Endothelial cell of umbilical vein (primary cell): ENCODE data around the gene DMAP1. TPM values are rescaled to one million over a fixed set of nuclear protein-coding genes. Genes with fewer than 3 reads are reported as not detected.

Experiments
- BruUV-seq: library from RNA; stranded (reverse); fragments of 400-500 nt; replicated peaks from 2 replicates; lab custom pipeline; 2021; lab: Mats Ljungman, UMichigan
- CTCF ChIA-PET: fragments of 300-600, 350-600 bp; sonication (Branson Sonifier 250); formaldehyde crosslinking; loops from one replicate; lab custom pipeline; 2021; ENCODE audit warnings: antibody characterized with exemption, inconsistent platforms; lab: Charles Lee
- POLR2A ChIA-PET: fragments of 300-600, 350-600 bp; sonication (Branson Sonifier 250); formaldehyde crosslinking; loops from one replicate; lab custom pipeline; 2021; ENCODE audit warnings: antibody characterized with exemption, inconsistent platforms; lab: Charles Lee
- DNase-seq: peaks from one replicate; pipeline ENCODE4 v3.0.0-alpha.2; 2011; ENCODE audit warnings: low read depth, low spot score
- FAIRE-seq: peaks from 2 replicates; lab custom pipeline; 2011; peaks lifted over from hg19 to GRCh38; lab: Jason Lieb, UNC
- H2AFZ ChIP-seq: 2 replicates; pipeline ENCODE4 v1.6.0; 2012; ENCODE audit warnings: low read depth, low read length, control low read depth, inconsistent platforms
- H3K27ac ChIP-seq: 2 replicates; pipeline ENCODE4 v1.5.1; 2011; ENCODE audit warnings: low read depth, mild to moderate bottlenecking, control low read depth, low read length, moderate library complexity; ENCODE audit not compliant: insufficient read depth
- H3K27me3 ChIP-seq, 2 experiments: 2 replicates each; pipeline versions ENCODE4 v1.6.0 to v1.6.1; 2011; ENCODE audit warnings: low read length in 2 of 2, mixed read lengths in 1 of 2; ENCODE audit not compliant: control insufficient read depth in 2 of 2, insufficient read depth in 2 of 2
- H3K36me3 ChIP-seq, 2 experiments: 2 replicates in 1 of 2; 3 replicates in 1 of 2; pipeline ENCODE4 v1.5.1; 2011; ENCODE audit warnings: low read length in 2 of 2, mild to moderate bottlenecking in 1 of 2, moderate library complexity in 1 of 2; ENCODE audit not compliant: control insufficient read depth in 2 of 2, insufficient read depth in 2 of 2; ENCODE audit errors: extremely low read depth in 1 of 2
- H3K4me1 ChIP-seq: 3 replicates; pipeline ENCODE4 v1.5.1; 2011; ENCODE audit warnings: mild to moderate bottlenecking, low read length; ENCODE audit not compliant: control insufficient read depth, insufficient read depth; ENCODE audit errors: extremely low read depth
- H3K4me2 ChIP-seq: 2 replicates; pipeline ENCODE4 v1.6.1; 2011; ENCODE audit warnings: low read length, control low read depth, mixed read lengths; ENCODE audit not compliant: insufficient read depth
- H3K4me3 ChIP-seq, 3 experiments: fragments of 200-600 bp in 1 of 3; sonication (generic), shearing (Covaris generic) in 1 of 3; replicated peaks in 1 of 3; 2 replicates each; pipeline ENCODE4 v1.5.1; 2011 to 2016; ENCODE audit warnings: control low read depth in 3 of 3, low read length in 3 of 3, mild to moderate bottlenecking in 2 of 3, inconsistent platforms in 1 of 3, low read depth in 1 of 3, moderate library complexity in 1 of 3; ENCODE audit not compliant: insufficient read depth in 1 of 3
- H3K79me2 ChIP-seq: 2 replicates; pipeline ENCODE4 v1.6.0; 2012; ENCODE audit warnings: low read length, inconsistent platforms; ENCODE audit not compliant: control insufficient read depth, insufficient read depth
- H3K9ac ChIP-seq: replicated peaks from 2 replicates; pipeline ENCODE3; 2011; ENCODE audit warnings: low read length, control low read depth; ENCODE audit not compliant: insufficient read depth; ENCODE audit errors: extremely low read depth
- H3K9me1 ChIP-seq: replicated peaks from 3 replicates; pipeline ENCODE4 v1.6.0; 2011; ENCODE audit warnings: mild to moderate bottlenecking, low read length; ENCODE audit not compliant: control insufficient read depth, insufficient read depth; ENCODE audit errors: extremely low read depth
- H3K9me3 ChIP-seq: replicated peaks from 2 replicates; pipeline ENCODE4 v1.5.1; 2012; ENCODE audit warnings: low read length, inconsistent platforms; ENCODE audit not compliant: control insufficient read depth, insufficient read depth
- H4K20me1 ChIP-seq: replicated peaks from 2 replicates; pipeline ENCODE3; 2011; ENCODE audit warnings: mild to moderate bottlenecking, low read length; ENCODE audit not compliant: control insufficient read depth, insufficient read depth; ENCODE audit errors: extremely low read depth
- CTCF ChIP-seq, 2 donors: IDR thresholded peaks; 1 replicate in 1 of 2; 2 replicates in 1 of 2; pipeline ENCODE4 v1.5.1; 2011; ENCODE audit warnings: low read length in 2 of 2, mild to moderate bottlenecking in 2 of 2, moderate library complexity in 2 of 2, control low read depth in 1 of 2, inconsistent platforms in 1 of 2, low read depth in 1 of 2; ENCODE audit not compliant: insufficient read depth in 1 of 2; ENCODE audit errors: extremely low read depth in 1 of 2
- EZH2 ChIP-seq: IDR thresholded peaks from 2 replicates; pipeline ENCODE4 v1.6.1; 2012; ENCODE audit warnings: borderline replicate concordance, low read depth, mild to moderate bottlenecking, moderate library complexity, low read length, inconsistent platforms; ENCODE audit not compliant: severe bottlenecking
- FOS ChIP-seq: IDR thresholded peaks from 2 replicates; pipeline ENCODE4 v1.6.1; 2011; ENCODE audit warnings: mild to moderate bottlenecking, low read length, moderate library complexity, borderline replicate concordance; ENCODE audit not compliant: insufficient read depth
- GATA2 ChIP-seq: IDR thresholded peaks from 2 replicates; pipeline ENCODE4 v1.7.0; 2011; ENCODE audit warnings: low read depth, mild to moderate bottlenecking, moderate library complexity, mixed read lengths, low read length; ENCODE audit not compliant: insufficient read length, insufficient read depth
- JUN ChIP-seq: IDR thresholded peaks from 2 replicates; pipeline ENCODE4 v1.6.1; 2011; ENCODE audit warnings: borderline replicate concordance, low read depth; ENCODE audit not compliant: insufficient read length, insufficient read depth
- MAX ChIP-seq: IDR thresholded peaks from 2 replicates; pipeline ENCODE4 v1.6.1; 2011; ENCODE audit not compliant: insufficient read depth, insufficient read length
- MYC ChIP-seq: IDR thresholded peaks from one replicate; pipeline ENCODE4 v1.6.1; 2011; ENCODE audit warnings: mild to moderate bottlenecking, low read depth, low read length
- POLR2A ChIP-seq: IDR thresholded peaks from 2 replicates; pipeline ENCODE4 v1.6.1; 2012; ENCODE audit warnings: low read depth, mild to moderate bottlenecking, control low read depth, low read length
- POLR2AphosphoS5 ChIP-seq: IDR thresholded peaks from 2 replicates; pipeline ENCODE4 v1.6.1; 2012; ENCODE audit warnings: low read depth, mild to moderate bottlenecking, control low read depth, low read length, moderate library complexity; ENCODE audit not compliant: insufficient read depth
- dilution Hi-C: fragments of 300-500 bp; cut with MboI; formaldehyde crosslinking; loops from one replicate; pipeline ENCODE4 v1.15.0; 2019; ENCODE audit warnings: low sequenced_read_pairs; ENCODE audit not compliant: extremely low pct_ligation_motif_present
- intact Hi-C: fragments of 100-400 bp; cut with micrococcal nuclease; formaldehyde crosslinking; loops from one replicate; pipeline ENCODE4 v1.10.0; 2022
- polyA plus RNA-seq, 4 experiments: library from polyadenylated mRNA; depleted of rRNA in 3 of 4; stranded (reverse) in 3 of 4; unstranded in 1 of 4; fragments of >200 nt; gene quantifications; 2 replicates each; pipeline versions ENCODE4 v1.2.1 to v1.2.3, GENCODE V29; 2011 to 2012; ENCODE audit warnings: missing spikeins in 1 of 4
- total RNA-seq: library from RNA; stranded (reverse); gene quantifications from 2 replicates; pipeline ENCODE4 v1.2.3, GENCODE V29; 2021

The DMAP1 gene
- total and polyA plus RNA-seq, 2 donors (not counting 3 experiments of a cell fraction or from before 2014, with no cell fraction given), result 42.9 to 63.2 TPM

- dilution Hi-C loops (no loop called here), intact Hi-C loops (no loop called here)
- Histone ChIP-seq H2AFZ (no peak overlapping the region), H3K4me2 (no peak overlapping the region), H3K79me2 (no peaks in the 10 kb centered on the region), H3K36me3 (peaks cover 4 to 38% of the 10 kb centered on the region in 2 experiments), H3K27ac (no peak overlapping the region), H3K4me1 (no peaks in the 10 kb centered on the region), H4K20me1 (no peaks in the 10 kb centered on the region), H3K9ac (no peak overlapping the region), H3K27me3 (no peaks in the 10 kb centered on the region), H3K4me3 (no peak overlapping the region), H3K9me3 (no peaks in the 10 kb centered on the region), H3K9me1 (no peaks in the 10 kb centered on the region)
- FAIRE-seq, result no peak
- TF ChIP-seq POLR2AphosphoS5 (no peak), FOS (no peak), MYC (no peak), POLR2A (no peak), MAX (no peak), GATA2 (no peak), JUN (no peak), CTCF (IDR thresholded peaks at IDR 0.05; ENCODE audit: extremely low read depth in 1 of 2, insufficient read depth in 1 of 2, low read depth in 1 of 2, low read length in 2 of 2) (no peak), EZH2 (no peak)
- DNase-seq, result no peak
- BruUV-seq, result no TSS peak
- ChIA-PET CTCF (interaction anchor here (1.4 to 1.6 kb wide), 2 partner anchors 96 to 387 kb away, joined by 3 to 4 read pairs; no protein-coding TSS in a partner anchor), POLR2A (no interaction called here)
Measured at GRCh38 chr1:44220755-44221154, 7.5 kb downstream of the DMAP1 start.
